GM12878 (cell line): Measurements from ENCODE around the gene SAMHD1.

Experiments
- GABPA ChIP-seq: IDR thresholded peaks from 2 replicates; pipeline ENCODE4 v1.6.1; 2014; ENCODE audit warnings: antibody characterized with exemption, low read depth, mild to moderate bottlenecking, inconsistent platforms
- JUNB ChIP-seq: IDR thresholded peaks from 2 replicates; pipeline ENCODE4 v1.6.1; 2016; ENCODE audit warnings: antibody characterized with exemption, mild to moderate bottlenecking
- NBN ChIP-seq: fragments of 450-650 bp; IDR thresholded peaks from 2 replicates; pipeline ENCODE4 v1.6.1; 2016
- POLR2A ChIP-seq: IDR thresholded peaks from 2 replicates; pipeline ENCODE4 v1.6.1; 2011; ENCODE audit warnings: low read depth, mild to moderate bottlenecking, low read length
- POLR2AphosphoS5 ChIP-seq: IDR thresholded peaks from 2 replicates; pipeline ENCODE4 v1.6.1; 2011; ENCODE audit warnings: mild to moderate bottlenecking, low read length, inconsistent platforms
- RFX5 ChIP-seq: IDR thresholded peaks from 2 replicates; pipeline ENCODE4 v1.6.1; 2011; ENCODE audit warnings: low read depth, low read length, improper control_type of control experiment
- SMARCA5 ChIP-seq: fragments of 450-650 bp; IDR thresholded peaks from 2 replicates; pipeline ENCODE4 v1.6.1; 2017; ENCODE audit warnings: mild to moderate bottlenecking
- TF ChIP-seq, protein P1 (sequence below): IDR thresholded peaks from 2 replicates; pipeline ENCODE4 v1.6.1; 2012; ENCODE audit warnings: low read length, inconsistent platforms
- TF ChIP-seq, protein P2 (sequence below), 3 experiments: IDR thresholded peaks in 2 of 3; conservative IDR thresholded peaks in 1 of 3; 2 replicates each; pipeline ENCODE4 v1.5.1; 2011; ENCODE audit warnings: low read depth in 3 of 3, low read length in 3 of 3, mild to moderate bottlenecking in 3 of 3, control low read depth in 2 of 3, moderate library complexity in 2 of 3, inconsistent platforms in 1 of 3, mixed read lengths in 1 of 3; ENCODE audit not compliant: control insufficient read depth in 2 of 3, insufficient read depth in 1 of 3; ENCODE audit errors: extremely low read depth in 1 of 3

DNA sequence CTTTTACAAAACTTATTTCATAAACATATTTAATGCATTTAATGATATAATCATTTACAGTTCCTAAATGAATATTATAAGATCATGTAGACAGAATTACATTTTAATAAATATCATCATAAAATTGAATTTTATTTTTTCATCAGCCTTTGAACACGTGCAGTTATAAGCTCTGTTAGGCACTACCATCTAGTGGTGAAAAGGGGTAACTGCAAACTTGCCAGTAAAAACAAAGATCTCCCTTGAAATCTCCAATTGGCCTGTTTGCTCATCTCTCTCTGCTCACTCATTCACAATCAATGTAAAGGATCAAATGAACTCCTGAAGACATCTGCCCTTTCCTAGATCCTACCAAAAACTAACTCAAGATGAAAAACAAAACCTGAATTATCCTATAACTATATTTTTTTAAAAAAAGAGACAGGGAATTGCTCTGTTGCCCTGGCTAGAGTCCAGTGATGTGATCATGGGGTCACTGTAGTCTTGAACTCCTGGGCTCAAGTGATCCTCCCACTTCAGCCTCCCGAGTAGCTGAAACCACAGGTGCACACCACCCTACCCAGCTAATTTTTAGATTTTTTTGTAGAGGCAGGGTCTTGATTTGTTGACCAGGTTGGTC is 31.7 kb downstream of the SAMHD1 start:
- TF ChIP-seq SMARCA5 (no peak), NBN (no peak), POLR2A (no peak), GABPA (no peak), JUNB (no peak), RFX5 (no peak), POLR2AphosphoS5 (no peak)
- TF ChIP-seq, protein P1, sequence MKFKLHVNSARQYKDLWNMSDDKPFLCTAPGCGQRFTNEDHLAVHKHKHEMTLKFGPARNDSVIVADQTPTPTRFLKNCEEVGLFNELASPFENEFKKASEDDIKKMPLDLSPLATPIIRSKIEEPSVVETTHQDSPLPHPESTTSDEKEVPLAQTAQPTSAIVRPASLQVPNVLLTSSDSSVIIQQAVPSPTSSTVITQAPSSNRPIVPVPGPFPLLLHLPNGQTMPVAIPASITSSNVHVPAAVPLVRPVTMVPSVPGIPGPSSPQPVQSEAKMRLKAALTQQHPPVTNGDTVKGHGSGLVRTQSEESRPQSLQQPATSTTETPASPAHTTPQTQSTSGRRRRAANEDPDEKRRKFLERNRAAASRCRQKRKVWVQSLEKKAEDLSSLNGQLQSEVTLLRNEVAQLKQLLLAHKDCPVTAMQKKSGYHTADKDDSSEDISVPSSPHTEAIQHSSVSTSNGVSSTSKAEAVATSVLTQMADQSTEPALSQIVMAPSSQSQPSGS = no peak
- TF ChIP-seq, protein P2, sequence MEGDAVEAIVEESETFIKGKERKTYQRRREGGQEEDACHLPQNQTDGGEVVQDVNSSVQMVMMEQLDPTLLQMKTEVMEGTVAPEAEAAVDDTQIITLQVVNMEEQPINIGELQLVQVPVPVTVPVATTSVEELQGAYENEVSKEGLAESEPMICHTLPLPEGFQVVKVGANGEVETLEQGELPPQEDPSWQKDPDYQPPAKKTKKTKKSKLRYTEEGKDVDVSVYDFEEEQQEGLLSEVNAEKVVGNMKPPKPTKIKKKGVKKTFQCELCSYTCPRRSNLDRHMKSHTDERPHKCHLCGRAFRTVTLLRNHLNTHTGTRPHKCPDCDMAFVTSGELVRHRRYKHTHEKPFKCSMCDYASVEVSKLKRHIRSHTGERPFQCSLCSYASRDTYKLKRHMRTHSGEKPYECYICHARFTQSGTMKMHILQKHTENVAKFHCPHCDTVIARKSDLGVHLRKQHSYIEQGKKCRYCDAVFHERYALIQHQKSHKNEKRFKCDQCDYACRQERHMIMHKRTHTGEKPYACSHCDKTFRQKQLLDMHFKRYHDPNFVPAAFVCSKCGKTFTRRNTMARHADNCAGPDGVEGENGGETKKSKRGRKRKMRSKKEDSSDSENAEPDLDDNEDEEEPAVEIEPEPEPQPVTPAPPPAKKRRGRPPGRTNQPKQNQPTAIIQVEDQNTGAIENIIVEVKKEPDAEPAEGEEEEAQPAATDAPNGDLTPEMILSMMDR (IDR thresholded peaks at IDR 0.05 in 2 of 3, conservative IDR thresholded peaks at IDR 0.05 in 1 of 3; ENCODE audit: control insufficient read depth in 2 of 3, extremely low read depth in 1 of 3, insufficient read depth in 1 of 3, low read depth in 3 of 3, low read length in 3 of 3) = peak; percentile 79 to 92 (median 81)
